Measurements from ENCODE around the gene RIT2. TPM values are rescaled to one million over a fixed set of nuclear protein-coding genes. Genes with fewer than 3 reads are reported as not detected.

The RIT2 gene
- total and polyA plus RNA-seq, 3 donors from 2014 or later = 0.82 TPM; not detected in 2

- WGBS, 2 donors = 77 to 95% methylated on average over 1 of the region's 1 CpG
- TF ChIP-seq CTCF (IDR thresholded peaks at IDR 0.05) (no peak), POLR2A (IDR thresholded peaks at IDR 0.05) (no peak)
- Histone ChIP-seq H3K27ac (no peak overlapping the region), H3K9me3 (no peaks in the 10 kb centered on the region), H3K27me3 (no peaks in the 10 kb centered on the region), H3K4me3 (no peak overlapping the region), H3K36me3 (ENCODE audit: low read depth, missing control alignments) (no peaks in the 10 kb centered on the region), H3K4me1 (no peaks in the 10 kb centered on the region)
- no peak for DNase-seq
- intact Hi-C loops (cut with DNase I; ENCODE audit: low total_unique reads) = no loop called here
Observed at GRCh38 chr18:42914476-42914875, 201.0 kb downstream of the RIT2 start.

- 96% methylated on average over 3 of the region's 3 CpGs for WGBS, 2 donors
- Histone ChIP-seq H3K27me3 (no peaks in the 10 kb centered on the region), H3K9me3 (no peaks in the 10 kb centered on the region), H3K4me1 (no peaks in the 10 kb centered on the region), H3K27ac (no peak overlapping the region), H3K36me3 (ENCODE audit: low read depth, missing control alignments) (no peaks in the 10 kb centered on the region), H3K4me3 (no peak overlapping the region)
- no peak for DNase-seq
- intact Hi-C loops (cut with DNase I; ENCODE audit: low total_unique reads) = no loop called here
- TF ChIP-seq CTCF (IDR thresholded peaks at IDR 0.05) (no peak), POLR2A (IDR thresholded peaks at IDR 0.05) (no peak)
Observed at GRCh38 chr18:42909095-42909494, 206.4 kb downstream of the RIT2 start.

GRCh38 chr18:42906761-42907160, 208.7 kb downstream of the RIT2 start:
- TF ChIP-seq CTCF (IDR thresholded peaks at IDR 0.05) (no peak), POLR2A (IDR thresholded peaks at IDR 0.05) (no peak)
- Histone ChIP-seq H3K27ac (no peak overlapping the region), H3K36me3 (ENCODE audit: low read depth, missing control alignments) (no peaks in the 10 kb centered on the region), H3K4me3 (no peak overlapping the region), H3K4me1 (no peaks in the 10 kb centered on the region), H3K27me3 (no peaks in the 10 kb centered on the region), H3K9me3 (no peaks in the 10 kb centered on the region)
- no peak for DNase-seq
- intact Hi-C loops (cut with DNase I; ENCODE audit: low total_unique reads) = no loop called here
- 84 to 93% methylated on average over 1 of the region's 1 CpG for WGBS, 2 donors

GRCh38 chr18:42901161-42901560, 214.3 kb downstream of the RIT2 start:
- WGBS, 2 donors = 96% methylated on average over 1 of the region's 1 CpG
- Histone ChIP-seq H3K27ac (no peak overlapping the region), H3K4me3 (no peak overlapping the region), H3K9me3 (no peaks in the 10 kb centered on the region), H3K27me3 (no peaks in the 10 kb centered on the region), H3K36me3 (ENCODE audit: low read depth, missing control alignments) (no peaks in the 10 kb centered on the region), H3K4me1 (no peaks in the 10 kb centered on the region)
- intact Hi-C loops (cut with DNase I; ENCODE audit: low total_unique reads) = no loop called here
- TF ChIP-seq CTCF (IDR thresholded peaks at IDR 0.05) = no peak
- no peak for TF ChIP-seq POLR2A (IDR thresholded peaks at IDR 0.05)
- DNase-seq = no peak

GRCh38 chr18:42893977-42894376, 221.5 kb downstream of the RIT2 start:
- H3K27ac ChIP-seq = no peak overlapping the region
- H3K27me3 ChIP-seq = no peaks in the 10 kb centered on the region
- H3K9me3 ChIP-seq = no peaks in the 10 kb centered on the region
- H3K4me3 ChIP-seq = no peak overlapping the region
- intact Hi-C loops (cut with DNase I; ENCODE audit: low total_unique reads) = no loop called here
- H3K4me1 ChIP-seq = no peaks in the 10 kb centered on the region
- TF ChIP-seq CTCF (IDR thresholded peaks at IDR 0.05) (no peak), POLR2A (IDR thresholded peaks at IDR 0.05) (no peak)
- DNase-seq = no peak
- no peaks in the 10 kb centered on the region for H3K36me3 ChIP-seq (ENCODE audit: low read depth, missing control alignments)
- 87 to 89% methylated on average over 2 of the region's 2 CpGs for WGBS, 2 donors
